WTC11 (cell line): ENCODE results near the gene MAPKAP1. TPM values are rescaled to one million over a fixed set of nuclear protein-coding genes. Genes with fewer than 3 reads are reported as not detected.

ENCODE experiments used
- ATAC-seq: fragments of 200-7000 bp; cut with Tn5 transposase; 2 replicates; pipeline ENCODE4 v1.10.0; 2021; ENCODE audit warnings: mild to moderate bottlenecking, moderate library complexity
- CTCF ChIA-PET: fragments of 300-600 bp; sonication (Branson Sonifier 250); formaldehyde crosslinking; loops from one replicate; lab custom pipeline; 2021; ENCODE audit warnings: antibody characterized with exemption; lab: Charles Lee
- POLR2A ChIA-PET: fragments of 350-600 bp; sonication (Branson Sonifier 250); formaldehyde crosslinking; loops from one replicate; lab custom pipeline; 2021; ENCODE audit warnings: antibody characterized with exemption; lab: Charles Lee
- DNase-seq: peaks from one replicate; pipeline ENCODE4 v3.0.0; 2021; ENCODE audit warnings: low spot score
- H3K27ac Mint-ChIP-seq: 2 replicates; pipeline ENCODE4 v1.8.0; 2021; ENCODE audit warnings: mixed read lengths
- H3K27me3 Mint-ChIP-seq: 2 replicates; pipeline ENCODE4 v1.8.0; 2021; ENCODE audit warnings: low read depth, mild to moderate bottlenecking, moderate library complexity, mixed read lengths
- H3K36me3 Mint-ChIP-seq: 2 replicates; pipeline ENCODE4 v1.8.0; 2021; ENCODE audit warnings: mixed read lengths
- H3K4me1 Mint-ChIP-seq: 2 replicates; pipeline ENCODE4 v1.8.0; 2022; ENCODE audit warnings: mixed read lengths
- H3K4me3 Mint-ChIP-seq: 2 replicates; pipeline ENCODE4 v1.8.0; 2021; ENCODE audit warnings: mild to moderate bottlenecking, moderate library complexity, mixed read lengths
- H3K9me3 Mint-ChIP-seq: 2 replicates; pipeline ENCODE4 v1.8.0; 2021; ENCODE audit warnings: mixed read lengths
- ATF1 ChIP-seq: sonication (generic); formaldehyde crosslinking; IDR thresholded peaks from 2 replicates; pipeline ENCODE4 v1.8.1; 2023; ENCODE audit warnings: mild to moderate bottlenecking, moderate library complexity, missing genetic modification reagents
- CBFB ChIP-seq: sonication (generic); formaldehyde crosslinking; IDR thresholded peaks from 2 replicates; pipeline ENCODE4 v1.8.1; 2022; ENCODE audit warnings: mild to moderate bottlenecking, low read depth, missing genetic modification reagents
- ELF4 ChIP-seq: sonication (generic); formaldehyde crosslinking; IDR thresholded peaks from 2 replicates; pipeline ENCODE4 v1.8.1; 2022; ENCODE audit warnings: low read depth, mild to moderate bottlenecking, moderate library complexity, missing genetic modification reagents
- EMX1 ChIP-seq: fragments of 250-450 bp; sonication (Bioruptor Pico); IDR thresholded peaks from 2 replicates; pipeline ENCODE4 v1.8.0; 2021; ENCODE audit warnings: mild to moderate bottlenecking
- ETV6 ChIP-seq: sonication (generic); formaldehyde crosslinking; IDR thresholded peaks from 2 replicates; pipeline ENCODE4 v1.8.1; 2022; ENCODE audit warnings: mild to moderate bottlenecking, missing genetic modification reagents
- FOXK1 ChIP-seq: sonication (generic); formaldehyde crosslinking; IDR thresholded peaks from 2 replicates; pipeline ENCODE4 v1.8.0; 2022; ENCODE audit warnings: mild to moderate bottlenecking, moderate library complexity, missing genetic modification reagents
- GRHL2 ChIP-seq: fragments of 250-450 bp; sonication (Bioruptor Pico); IDR thresholded peaks from 2 replicates; pipeline ENCODE4 v1.8.0; 2022; ENCODE audit warnings: mild to moderate bottlenecking, moderate library complexity; ENCODE audit not compliant: insufficient replicate concordance, severe bottlenecking
- GTF2I ChIP-seq: fragments of 250-450 bp; sonication (Bioruptor Pico); conservative IDR thresholded peaks from 2 replicates; pipeline ENCODE4 v1.4.0; 2021; ENCODE audit warnings: mild to moderate bottlenecking
- JAZF1 ChIP-seq: fragments of 250-450 bp; sonication (Bioruptor Pico); IDR thresholded peaks from 2 replicates; pipeline ENCODE4 v1.9.0; 2021; ENCODE audit warnings: moderate library complexity, mild to moderate bottlenecking, inconsistent platforms
- KAT7 ChIP-seq: sonication (generic); formaldehyde crosslinking; IDR thresholded peaks from 2 replicates; pipeline ENCODE4 v1.8.1; 2023; ENCODE audit warnings: missing genetic modification reagents, mild to moderate bottlenecking, borderline replicate concordance
- NFATC4 ChIP-seq: fragments of 250-450 bp; sonication (Bioruptor Pico); IDR thresholded peaks from 2 replicates; pipeline ENCODE4 v1.9.0; 2021; ENCODE audit warnings: mild to moderate bottlenecking
- NR3C1 ChIP-seq: sonication (generic); formaldehyde crosslinking; conservative IDR thresholded peaks from 2 replicates; pipeline ENCODE4 v1.8.1; 2023; ENCODE audit warnings: low read depth, mild to moderate bottlenecking, missing genetic modification reagents
- RORB ChIP-seq: fragments of 250-450 bp; sonication (Bioruptor Pico); IDR thresholded peaks from 2 replicates; pipeline ENCODE4 v1.9.0; 2021; ENCODE audit warnings: mild to moderate bottlenecking
- SMAD4 ChIP-seq: sonication (generic); formaldehyde crosslinking; IDR thresholded peaks from 2 replicates; pipeline ENCODE4 v1.8.0; 2022; ENCODE audit warnings: mild to moderate bottlenecking, missing genetic modification reagents
- TCF7 ChIP-seq: sonication (generic); formaldehyde crosslinking; IDR thresholded peaks from 2 replicates; pipeline ENCODE4 v1.8.0; 2022; ENCODE audit warnings: mild to moderate bottlenecking, low read depth, missing genetic modification reagents, moderate library complexity
- TEAD4 ChIP-seq: sonication (generic); formaldehyde crosslinking; IDR thresholded peaks from 2 replicates; pipeline ENCODE4 v1.8.0; 2022; ENCODE audit warnings: mild to moderate bottlenecking, missing genetic modification reagents
- ZNF121 ChIP-seq: sonication (generic); formaldehyde crosslinking; IDR thresholded peaks from 2 replicates; pipeline ENCODE4 v1.8.0; 2023; ENCODE audit warnings: missing genetic modification reagents
- ZNF138 ChIP-seq: sonication (generic); formaldehyde crosslinking; conservative IDR thresholded peaks from 2 replicates; pipeline ENCODE4 v1.8.1; 2022; ENCODE audit warnings: mild to moderate bottlenecking, moderate library complexity, missing genetic modification reagents
- ZNF416 ChIP-seq: fragments of 250-450 bp; sonication (Bioruptor Pico); IDR thresholded peaks from 2 replicates; pipeline ENCODE4 v1.9.0; 2021; ENCODE audit warnings: mild to moderate bottlenecking, inconsistent platforms
- ZNF423 ChIP-seq: fragments of 250-450 bp; sonication (Bioruptor Pico); IDR thresholded peaks from 2 replicates; pipeline ENCODE4 v2.1.2; 2022; ENCODE audit warnings: mild to moderate bottlenecking, moderate library complexity
- total RNA-seq: library from RNA; stranded (reverse); gene quantifications from 3 replicates; pipeline ENCODE4 v1.2.3, GENCODE V29; 2021
- TF ChIP-seq, protein P1 (sequence below): sonication (generic); formaldehyde crosslinking; IDR thresholded peaks from 2 replicates; pipeline ENCODE4 v1.8.1; 2022; ENCODE audit warnings: low read depth, missing genetic modification reagents, borderline replicate concordance
- TF ChIP-seq, protein P2 (sequence below): sonication (generic); formaldehyde crosslinking; IDR thresholded peaks from 2 replicates; pipeline ENCODE4 v1.8.1; 2023; ENCODE audit warnings: mild to moderate bottlenecking, missing genetic modification reagents, moderate library complexity

MAPKAP1 gene
- total RNA-seq, 1 experiment from 2014 or later: 111 TPM

DNA sequence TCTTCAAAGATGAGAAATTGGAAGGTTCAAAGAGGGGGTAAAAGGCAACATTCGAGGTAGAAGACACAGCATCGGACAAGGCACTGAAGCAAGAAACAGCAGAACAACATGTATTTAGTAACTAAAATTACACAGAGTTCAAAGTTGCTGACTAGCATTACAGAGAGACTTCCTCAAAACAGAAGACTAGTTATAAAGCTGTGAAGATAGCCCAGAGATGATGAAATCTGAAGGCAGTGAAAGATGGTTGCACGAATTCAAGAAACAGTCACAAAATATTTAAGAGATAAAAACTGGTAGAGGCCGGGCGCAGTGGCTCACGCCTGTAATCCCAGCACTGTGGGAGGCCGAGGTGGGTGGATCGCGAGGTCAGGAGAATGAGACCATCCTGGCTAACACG, 16.3 kb downstream of the MAPKAP1 start:
- CTCF ChIA-PET: no interaction called here
- H3K27ac Mint-ChIP-seq: peak overlapping the region; percentile 58
- H3K4me1 Mint-ChIP-seq: peaks cover 57% of the 10 kb centered on the region
- H3K9me3 Mint-ChIP-seq: peaks cover 4% of the 10 kb centered on the region; the same call in 1 of the 2 replicates
- POLR2A ChIA-PET: no interaction called here
- no peaks in the 10 kb centered on the region for H3K36me3 Mint-ChIP-seq
- no peak for DNase-seq
- no peak for TF ChIP-seq EMX1 (CRISPR knock-in tag)
- no peak for TF ChIP-seq NR3C1 (CRISPR knock-in tag)
- TF ChIP-seq GRHL2 (CRISPR knock-in tag): no peak
- TF ChIP-seq JAZF1 (CRISPR knock-in tag): no peak
- TF ChIP-seq ZNF138 (CRISPR knock-in tag): no peak
- TF ChIP-seq, protein P1, sequence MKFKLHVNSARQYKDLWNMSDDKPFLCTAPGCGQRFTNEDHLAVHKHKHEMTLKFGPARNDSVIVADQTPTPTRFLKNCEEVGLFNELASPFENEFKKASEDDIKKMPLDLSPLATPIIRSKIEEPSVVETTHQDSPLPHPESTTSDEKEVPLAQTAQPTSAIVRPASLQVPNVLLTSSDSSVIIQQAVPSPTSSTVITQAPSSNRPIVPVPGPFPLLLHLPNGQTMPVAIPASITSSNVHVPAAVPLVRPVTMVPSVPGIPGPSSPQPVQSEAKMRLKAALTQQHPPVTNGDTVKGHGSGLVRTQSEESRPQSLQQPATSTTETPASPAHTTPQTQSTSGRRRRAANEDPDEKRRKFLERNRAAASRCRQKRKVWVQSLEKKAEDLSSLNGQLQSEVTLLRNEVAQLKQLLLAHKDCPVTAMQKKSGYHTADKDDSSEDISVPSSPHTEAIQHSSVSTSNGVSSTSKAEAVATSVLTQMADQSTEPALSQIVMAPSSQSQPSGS (CRISPR knock-in tag): no peak
- no peak for TF ChIP-seq CBFB (CRISPR knock-in tag)
- ATAC-seq: no peak
- H3K4me3 Mint-ChIP-seq: no peak overlapping the region
- H3K27me3 Mint-ChIP-seq: no peaks in the 10 kb centered on the region

GRCh38 chr9:125687163-125687863, 19.7 kb downstream of the MAPKAP1 start:
- ChIA-PET POLR2A (no interaction called here), CTCF (interaction anchor here (1.0 kb wide), 1 partner anchor 129 kb away, joined by 4 read pairs; no protein-coding TSS in a partner anchor)
- no peak for ATAC-seq
- no peaks in the 10 kb centered on the region for H3K27me3 Mint-ChIP-seq
- H3K4me3 Mint-ChIP-seq: no peak overlapping the region
- peaks cover 53% of the 10 kb centered on the region for H3K4me1 Mint-ChIP-seq
- H3K36me3 Mint-ChIP-seq: no peaks in the 10 kb centered on the region
- H3K9me3 Mint-ChIP-seq: no peaks in the 10 kb centered on the region
- H3K27ac Mint-ChIP-seq: no peak overlapping the region
- DNase-seq: no peak
- peak; percentile 75; the same call in 1 of the 2 replicates for TF ChIP-seq ZNF121 (CRISPR knock-in tag)
- TF ChIP-seq GTF2I (CRISPR knock-in tag): peak; percentile 41; the same call in 1 of the 2 replicates
- TF ChIP-seq GRHL2 (CRISPR knock-in tag): no peak

- Mint-ChIP-seq H3K4me1 (peaks cover 52% of the 10 kb centered on the region), H3K27me3 (no peaks in the 10 kb centered on the region), H3K4me3 (no peak overlapping the region), H3K27ac (peak overlapping the region; percentile 5), H3K9me3 (no peaks in the 10 kb centered on the region), H3K36me3 (no peaks in the 10 kb centered on the region)
- ATAC-seq: no peak
- CTCF ChIA-PET: no interaction called here
- POLR2A ChIA-PET: no interaction called here
- no peak for DNase-seq
- TF ChIP-seq KAT7: no peak
- no peak for TF ChIP-seq ZNF423
- TF ChIP-seq ZNF416 (CRISPR knock-in tag): no peak
- no peak for TF ChIP-seq ETV6
- no peak for TF ChIP-seq SMAD4 (CRISPR knock-in tag)
- no peak for TF ChIP-seq TCF7 (CRISPR knock-in tag)
- no peak for TF ChIP-seq TEAD4 (CRISPR knock-in tag)
- TF ChIP-seq EMX1 (CRISPR knock-in tag): no peak
- TF ChIP-seq ATF1 (CRISPR knock-in tag): no peak
- no peak for TF ChIP-seq ZNF121 (CRISPR knock-in tag)
- TF ChIP-seq JAZF1 (CRISPR knock-in tag): no peak
- TF ChIP-seq, protein P2, sequence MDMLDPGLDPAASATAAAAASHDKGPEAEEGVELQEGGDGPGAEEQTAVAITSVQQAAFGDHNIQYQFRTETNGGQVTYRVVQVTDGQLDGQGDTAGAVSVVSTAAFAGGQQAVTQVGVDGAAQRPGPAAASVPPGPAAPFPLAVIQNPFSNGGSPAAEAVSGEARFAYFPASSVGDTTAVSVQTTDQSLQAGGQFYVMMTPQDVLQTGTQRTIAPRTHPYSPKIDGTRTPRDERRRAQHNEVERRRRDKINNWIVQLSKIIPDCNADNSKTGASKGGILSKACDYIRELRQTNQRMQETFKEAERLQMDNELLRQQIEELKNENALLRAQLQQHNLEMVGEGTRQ (CRISPR knock-in tag): no peak
- no peak for TF ChIP-seq ELF4 (CRISPR knock-in tag)
- no peak for TF ChIP-seq RORB (CRISPR knock-in tag)
- no peak for TF ChIP-seq FOXK1 (CRISPR knock-in tag)
- TF ChIP-seq NFATC4 (CRISPR knock-in tag): no peak
These were observed 21.8 kb downstream of the MAPKAP1 start for GRCh38 chr9:125685167-125685566.
